Measurements from ENCODE around the gene PLA2G10. TPM values are rescaled to one million over a fixed set of nuclear protein-coding genes. Genes with fewer than 3 reads are reported as not detected.

Gene PLA2G10
- total and polyA plus RNA-seq, 2 of the 13 experiments (the other 11 are each of a cell fraction or from before 2014, with no cell fraction given) = not detected

DNA sequence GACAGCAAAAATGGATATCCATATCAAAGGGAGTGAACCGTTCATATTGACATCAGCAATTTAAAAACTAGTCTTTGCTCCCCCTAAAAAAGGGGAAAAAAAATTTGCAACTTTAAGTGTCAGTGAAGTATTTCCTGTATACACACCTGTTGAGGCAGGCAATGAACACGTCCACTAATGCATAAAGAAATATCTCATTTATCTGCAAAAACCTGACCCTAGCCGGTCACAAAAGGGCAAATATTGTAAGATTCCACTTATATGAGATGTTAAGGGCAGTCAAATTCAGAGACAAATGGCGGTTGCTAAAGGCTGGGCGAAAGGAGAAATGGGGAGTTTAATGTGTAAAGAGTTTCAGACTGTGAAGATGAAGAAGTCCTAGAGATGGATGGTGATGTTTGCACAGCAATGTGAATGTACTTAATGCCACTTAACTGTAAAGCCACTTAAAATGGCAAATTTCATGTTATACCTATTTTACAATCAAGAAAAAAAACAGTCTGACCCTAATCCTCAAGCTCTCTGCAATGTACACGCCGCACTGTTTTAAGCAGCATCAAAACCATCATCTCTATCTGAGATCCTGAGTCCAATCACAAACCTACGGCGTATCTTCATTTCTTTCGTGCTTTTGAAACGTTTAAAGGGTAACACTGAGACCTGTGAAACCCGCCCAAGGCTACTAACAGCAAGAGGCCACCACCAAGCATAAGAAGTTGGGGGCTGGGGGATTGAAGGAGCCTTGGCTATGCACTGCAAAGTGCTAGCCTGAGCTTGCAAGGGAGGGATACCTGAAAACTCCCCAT, 65.1 kb downstream of the PLA2G10 start (continued):
- TF ChIP-seq, protein P1, sequence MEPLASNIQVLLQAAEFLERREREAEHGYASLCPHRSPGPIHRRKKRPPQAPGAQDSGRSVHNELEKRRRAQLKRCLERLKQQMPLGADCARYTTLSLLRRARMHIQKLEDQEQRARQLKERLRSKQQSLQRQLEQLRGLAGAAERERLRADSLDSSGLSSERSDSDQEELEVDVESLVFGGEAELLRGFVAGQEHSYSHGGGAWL (CRISPR knock-in tag; IDR thresholded peaks at IDR 0.05) = no peak
- TF ChIP-seq, protein P2, sequence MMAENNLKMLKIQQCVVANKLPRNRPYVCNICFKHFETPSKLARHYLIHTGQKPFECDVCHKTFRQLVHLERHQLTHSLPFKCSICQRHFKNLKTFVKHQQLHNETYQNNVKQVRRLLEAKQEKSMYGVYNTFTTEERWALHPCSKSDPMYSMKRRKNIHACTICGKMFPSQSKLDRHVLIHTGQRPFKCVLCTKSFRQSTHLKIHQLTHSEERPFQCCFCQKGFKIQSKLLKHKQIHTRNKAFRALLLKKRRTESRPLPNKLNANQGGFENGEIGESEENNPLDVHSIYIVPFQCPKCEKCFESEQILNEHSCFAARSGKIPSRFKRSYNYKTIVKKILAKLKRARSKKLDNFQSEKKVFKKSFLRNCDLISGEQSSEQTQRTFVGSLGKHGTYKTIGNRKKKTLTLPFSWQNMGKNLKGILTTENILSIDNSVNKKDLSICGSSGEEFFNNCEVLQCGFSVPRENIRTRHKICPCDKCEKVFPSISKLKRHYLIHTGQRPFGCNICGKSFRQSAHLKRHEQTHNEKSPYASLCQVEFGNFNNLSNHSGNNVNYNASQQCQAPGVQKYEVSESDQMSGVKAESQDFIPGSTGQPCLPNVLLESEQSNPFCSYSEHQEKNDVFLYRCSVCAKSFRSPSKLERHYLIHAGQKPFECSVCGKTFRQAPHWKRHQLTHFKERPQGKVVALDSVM (CRISPR knock-in tag; IDR thresholded peaks at IDR 0.05) = no peak
- TF ChIP-seq, protein P3, sequence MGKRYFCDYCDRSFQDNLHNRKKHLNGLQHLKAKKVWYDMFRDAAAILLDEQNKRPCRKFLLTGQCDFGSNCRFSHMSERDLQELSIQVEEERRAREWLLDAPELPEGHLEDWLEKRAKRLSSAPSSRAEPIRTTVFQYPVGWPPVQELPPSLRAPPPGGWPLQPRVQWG (CRISPR knock-in tag; IDR thresholded peaks at IDR 0.05; ENCODE audit: borderline replicate concordance, low read depth) = 0 out of 2 replicates have a peak, but pooled peaks have one; percentile 13
- 0 out of 2 replicates have a peak, but pooled peaks have one; percentile 29 for TF ChIP-seq ARID2 (CRISPR knock-in tag; IDR thresholded peaks at IDR 0.05; ENCODE audit: borderline replicate concordance)
- no peak for TF ChIP-seq GTF3A (CRISPR knock-in tag; conservative IDR thresholded peaks at IDR 0.05)
- TF ChIP-seq, protein P4, sequence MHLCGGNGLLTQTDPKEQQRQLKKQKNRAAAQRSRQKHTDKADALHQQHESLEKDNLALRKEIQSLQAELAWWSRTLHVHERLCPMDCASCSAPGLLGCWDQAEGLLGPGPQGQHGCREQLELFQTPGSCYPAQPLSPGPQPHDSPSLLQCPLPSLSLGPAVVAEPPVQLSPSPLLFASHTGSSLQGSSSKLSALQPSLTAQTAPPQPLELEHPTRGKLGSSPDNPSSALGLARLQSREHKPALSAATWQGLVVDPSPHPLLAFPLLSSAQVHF (CRISPR knock-in tag; IDR thresholded peaks at IDR 0.05) = no peak
- 0 out of 2 replicates have a peak, but pooled peaks have one; percentile 20 for TF ChIP-seq ZMYM2 (CRISPR knock-in tag; IDR thresholded peaks at IDR 0.05)
- no peak for TF ChIP-seq ZNF12 (CRISPR knock-in tag; IDR thresholded peaks at IDR 0.05)
- TF ChIP-seq KMT2B (CRISPR knock-in tag; IDR thresholded peaks at IDR 0.05) = no peak
- no peak for TF ChIP-seq ZNF207 (IDR thresholded peaks at IDR 0.05; ENCODE audit: borderline replicate concordance)
- no peak for TF ChIP-seq KLF16 (CRISPR knock-in tag; IDR thresholded peaks at IDR 0.05)
- TF ChIP-seq MED8 (CRISPR knock-in tag; IDR thresholded peaks at IDR 0.05; ENCODE audit: insufficient replicate concordance) = peak; percentile 56

All from HepG2 (cell line).